H9 (cell line): Measurements from ENCODE around the gene UVRAG. TPM values are rescaled to one million over a fixed set of nuclear protein-coding genes. Genes with fewer than 3 reads are reported as not detected.
A peak's percentile ranks its signal among the peaks of the same experiment; 100 is the strongest.

Source experiments
- DNase-seq: peaks from one replicate; pipeline ENCODE4 v3.0.0-alpha.2; 2017
- H2AFZ ChIP-seq: one replicate; pipeline ENCODE4 v1.6.1; 2013; ENCODE audit warnings: mild to moderate bottlenecking, low read length, control low read depth, moderate library complexity
- H2AK5ac ChIP-seq: 2 replicates; pipeline ENCODE4 v1.6.1; 2013; ENCODE audit warnings: low read length, control low read depth, mixed read lengths; ENCODE audit not compliant: insufficient read length
- H2BK120ac ChIP-seq: one replicate; pipeline ENCODE4 v1.6.1; 2013; ENCODE audit warnings: low read depth, mild to moderate bottlenecking, low read length, control low read depth, inconsistent platforms; ENCODE audit not compliant: poor library complexity, severe bottlenecking
- H2BK12ac ChIP-seq: 2 replicates; pipeline ENCODE4 v1.6.1; 2013; ENCODE audit warnings: low read length, control low read depth, mixed read lengths, low read depth; ENCODE audit not compliant: insufficient read length
- H2BK15ac ChIP-seq: 2 replicates; pipeline ENCODE4 v1.6.1; 2013; ENCODE audit warnings: low read depth, low read length, control low read depth
- H2BK20ac ChIP-seq: one replicate; pipeline ENCODE4 v1.6.1; 2013; ENCODE audit warnings: low read depth, mild to moderate bottlenecking, low read length, control low read depth, inconsistent platforms; ENCODE audit not compliant: poor library complexity, severe bottlenecking
- H2BK5ac ChIP-seq: 2 replicates; pipeline ENCODE4 v1.6.1; 2013; ENCODE audit warnings: low read length, control low read depth, mixed read lengths; ENCODE audit not compliant: insufficient read length
- H3K14ac ChIP-seq: 2 replicates; pipeline ENCODE4 v1.6.1; 2013; ENCODE audit warnings: low read length, control low read depth; ENCODE audit not compliant: insufficient read depth
- H3K18ac ChIP-seq: 2 replicates; pipeline ENCODE4 v1.6.1; 2013; ENCODE audit warnings: low read depth, mild to moderate bottlenecking, mixed read lengths, low read length, control low read depth; ENCODE audit not compliant: insufficient read length
- H3K23ac ChIP-seq: 2 replicates; pipeline ENCODE4 v1.6.1; 2013; ENCODE audit warnings: low read length, control low read depth, mixed read lengths, low read depth; ENCODE audit not compliant: insufficient read length
- H3K23me2 ChIP-seq: 2 replicates; pipeline ENCODE4 v1.6.1; 2013; ENCODE audit warnings: low read depth, mild to moderate bottlenecking, mixed read lengths, low read length, control low read depth; ENCODE audit not compliant: insufficient read length, poor library complexity, severe bottlenecking
- H3K27ac ChIP-seq: 2 replicates; pipeline ENCODE4 v1.5.1; 2013; ENCODE audit warnings: low read length, control low read depth, mixed read lengths, low read depth; ENCODE audit not compliant: insufficient read length
- H3K27me3 ChIP-seq: 2 replicates; pipeline ENCODE4 v1.6.1; 2013; ENCODE audit warnings: low read length, control low read depth, inconsistent platforms; ENCODE audit not compliant: insufficient read depth
- H3K4ac ChIP-seq: 2 replicates; pipeline ENCODE4 v1.6.1; 2013; ENCODE audit warnings: low read depth, mild to moderate bottlenecking, control low read depth, inconsistent platforms, low read length, moderate library complexity
- H3K4me1 ChIP-seq: 2 replicates; pipeline ENCODE4 v1.6.1; 2013; ENCODE audit warnings: low read length, control low read depth, inconsistent platforms; ENCODE audit not compliant: insufficient read depth
- H3K4me2 ChIP-seq: 2 replicates; pipeline ENCODE4 v1.6.1; 2013; ENCODE audit warnings: low read length, control low read depth, mixed read lengths; ENCODE audit not compliant: insufficient read length, insufficient read depth
- H3K56ac ChIP-seq: 2 replicates; pipeline ENCODE4 v1.6.1; 2013; ENCODE audit warnings: low read depth, mild to moderate bottlenecking, mixed read lengths, low read length, control low read depth; ENCODE audit not compliant: insufficient read length
- H3K79me1 ChIP-seq: 2 replicates; pipeline ENCODE4 v1.6.1; 2013; ENCODE audit warnings: low read depth, mild to moderate bottlenecking, moderate library complexity, low read length, control low read depth, inconsistent platforms; ENCODE audit not compliant: insufficient read depth, poor library complexity, severe bottlenecking
- H3K79me2 ChIP-seq: 2 replicates; pipeline ENCODE4 v1.6.1; 2013; ENCODE audit warnings: low read length, control low read depth, inconsistent platforms; ENCODE audit not compliant: insufficient read depth
- H3K9ac ChIP-seq: 2 replicates; pipeline ENCODE4 v1.6.1; 2013; ENCODE audit warnings: low read length, control low read depth, mixed read lengths; ENCODE audit not compliant: insufficient read length; ENCODE audit errors: extremely low read depth
- H3K9me3 ChIP-seq: one replicate; pipeline ENCODE4 v1.6.1; 2013; ENCODE audit warnings: low read depth, low read length, inconsistent platforms; ENCODE audit not compliant: control insufficient read depth
- H3T11ph ChIP-seq: one replicate; pipeline ENCODE4 v1.6.1; 2013; ENCODE audit warnings: mild to moderate bottlenecking, low read length, control low read depth, inconsistent platforms
- H4K20me1 ChIP-seq: one replicate; pipeline ENCODE4 v1.6.1; 2013; ENCODE audit not compliant: control insufficient read depth, insufficient read length, insufficient read depth
- H4K5ac ChIP-seq: 2 replicates; pipeline ENCODE4 v1.6.1; 2013; ENCODE audit warnings: low read depth, mild to moderate bottlenecking, mixed read lengths, low read length, control low read depth; ENCODE audit not compliant: insufficient read length
- H4K8ac ChIP-seq: replicated peaks from 2 replicates; pipeline ENCODE4 v1.6.1; 2013; ENCODE audit warnings: low read length, control low read depth, mixed read lengths, low read depth; ENCODE audit not compliant: insufficient read length
- H4K91ac ChIP-seq: 2 replicates; pipeline ENCODE4 v1.6.1; 2013; ENCODE audit warnings: low read depth, mild to moderate bottlenecking, moderate library complexity, mixed read lengths, low read length, control low read depth; ENCODE audit not compliant: insufficient read length
- H3K27ac Mint-ChIP-seq, 3 experiments: 2 replicates in 2 of 3; 3 replicates in 1 of 3; pipeline ENCODE4 v1.8.0; 2020 to 2021; ENCODE audit warnings: mixed read lengths in 3 of 3, mild to moderate bottlenecking in 1 of 3, moderate library complexity in 1 of 3
- H3K27me3 Mint-ChIP-seq: 2 replicates; pipeline ENCODE4 v1.8.0; 2021; ENCODE audit warnings: low read depth, mild to moderate bottlenecking, moderate library complexity, mixed read lengths
- H3K36me3 Mint-ChIP-seq, 3 experiments: 2 replicates in 2 of 3; 3 replicates in 1 of 3; pipeline ENCODE4 v1.8.0; 2020 to 2021; ENCODE audit warnings: low read depth in 3 of 3, mixed read lengths in 3 of 3; ENCODE audit not compliant: insufficient read depth in 1 of 3
- H3K4me1 Mint-ChIP-seq, 2 experiments: 2 replicates each; pipeline ENCODE4 v1.8.0; 2020; ENCODE audit warnings: mixed read lengths in 2 of 2
- H3K4me3 Mint-ChIP-seq, 2 experiments: 2 replicates in 1 of 2; 3 replicates in 1 of 2; pipeline ENCODE4 v1.8.0; 2020 to 2021; ENCODE audit warnings: mild to moderate bottlenecking in 2 of 2, mixed read lengths in 2 of 2, moderate library complexity in 1 of 2
- H3K9me3 Mint-ChIP-seq, 2 experiments: 2 replicates in 1 of 2; 3 replicates in 1 of 2; pipeline ENCODE4 v1.8.0; 2020; ENCODE audit warnings: mild to moderate bottlenecking in 2 of 2, mixed read lengths in 2 of 2, moderate library complexity in 1 of 2
- WGBS: extraction: QIAGEN DNeasy Blood & Tissue Kit; methylation state at CpG from one replicate; pipeline ENCODE4 v1.1.7; 2013; ENCODE audit warnings: missing lambda C conversion rate, low lambda C conversion rate, mixed read lengths; ENCODE audit not compliant: insufficient read length; ENCODE audit errors: extremely low coverage; 5-methylcytosine and 5-hydroxymethylcytosine counted together
- total RNA-seq: library from RNA; stranded (reverse); gene quantifications from 2 replicates; pipeline ENCODE4 v1.2.1, GENCODE V29; 2021
- TF ChIP-seq, protein P1 (sequence below): fragments of 200-600 bp; sonication (generic); conservative IDR thresholded peaks from 3 replicates; pipeline ENCODE4 v1.8.0; 2021; ENCODE audit warnings: antibody characterized with exemption, mild to moderate bottlenecking

Gene UVRAG
- total RNA-seq, 1 experiment from 2014 or later: 18.5 TPM

DNA sequence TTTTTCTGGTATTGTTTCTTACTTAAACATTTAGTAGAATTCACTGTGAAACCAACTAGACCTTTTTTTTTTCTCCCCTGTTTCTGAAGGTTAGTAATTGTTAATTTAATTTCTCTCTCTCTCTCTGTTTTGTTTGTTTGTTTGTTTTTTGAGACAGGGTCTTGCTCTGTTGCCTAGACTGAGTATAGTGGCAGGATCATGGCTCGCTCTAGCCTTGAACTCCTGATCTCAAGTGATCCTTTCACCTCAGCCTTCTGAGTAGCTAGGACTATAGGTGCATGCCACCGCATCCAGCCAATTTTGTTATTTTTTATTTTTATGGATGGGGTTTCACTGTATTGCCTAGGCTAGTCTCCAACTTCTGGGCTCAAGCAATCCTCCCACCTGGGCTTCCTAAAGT lies 165.0 kb downstream of the UVRAG start:
- Histone ChIP-seq H4K91ac (no peak overlapping the region), H2AK5ac (no peak overlapping the region), H2BK20ac (no peak overlapping the region), H3K23me2 (no peaks in the 10 kb centered on the region), H3K4ac (no peak overlapping the region; the same call in 1 of the 2 replicates), H3K9me3 (no peaks in the 10 kb centered on the region), H3K79me2 (peaks cover 7% of the 10 kb centered on the region; the same call in 1 of the 2 replicates), H3K9ac (peak overlapping the region; percentile 96), H3K56ac (no peak overlapping the region), H3K4me2 (peak overlapping the region; percentile 71), H4K8ac (no peak overlapping the region), H3K23ac (no peak overlapping the region), H2AFZ (no peak overlapping the region), H3K27ac (no peak overlapping the region), H4K20me1 (no peaks in the 10 kb centered on the region), H2BK5ac (peak overlapping the region; percentile 86), H3K4me1 (no peaks in the 10 kb centered on the region; the same call in 1 of the 2 replicates), H2BK15ac (no peak overlapping the region), H3K79me1 (peaks cover 2% of the 10 kb centered on the region), H2BK12ac (no peak overlapping the region), H3K27me3 (no peaks in the 10 kb centered on the region), H2BK120ac (no peak overlapping the region), H3K14ac (peak overlapping the region; percentile 80; the same call in 1 of the 2 replicates), H4K5ac (no peak overlapping the region), H3K18ac (no peak overlapping the region), H3T11ph (peak overlapping the region; percentile 67)
- Mint-ChIP-seq H3K4me1 (peaks cover 19 to 30% of the 10 kb centered on the region in 2 experiments), H3K27me3 (peaks cover 11% of the 10 kb centered on the region), H3K36me3 (peaks cover 6 to 24% (median 18%) of the 10 kb centered on the region in 3 experiments; a peak in 6 of 7 replicates), H3K27ac (peak overlapping the region; percentile 39 to 99 (median 98); a peak in 6 of 7 replicates), H3K4me3 (peak overlapping the region; percentile 82 to 93), H3K9me3 (peaks cover 0 to 6% of the 10 kb centered on the region in 2 experiments; a peak in 2 of 5 replicates)
- no CpG with 5 or more reads among the region's 2 CpGs for WGBS
- DNase-seq: no peak
- TF ChIP-seq, protein P1, sequence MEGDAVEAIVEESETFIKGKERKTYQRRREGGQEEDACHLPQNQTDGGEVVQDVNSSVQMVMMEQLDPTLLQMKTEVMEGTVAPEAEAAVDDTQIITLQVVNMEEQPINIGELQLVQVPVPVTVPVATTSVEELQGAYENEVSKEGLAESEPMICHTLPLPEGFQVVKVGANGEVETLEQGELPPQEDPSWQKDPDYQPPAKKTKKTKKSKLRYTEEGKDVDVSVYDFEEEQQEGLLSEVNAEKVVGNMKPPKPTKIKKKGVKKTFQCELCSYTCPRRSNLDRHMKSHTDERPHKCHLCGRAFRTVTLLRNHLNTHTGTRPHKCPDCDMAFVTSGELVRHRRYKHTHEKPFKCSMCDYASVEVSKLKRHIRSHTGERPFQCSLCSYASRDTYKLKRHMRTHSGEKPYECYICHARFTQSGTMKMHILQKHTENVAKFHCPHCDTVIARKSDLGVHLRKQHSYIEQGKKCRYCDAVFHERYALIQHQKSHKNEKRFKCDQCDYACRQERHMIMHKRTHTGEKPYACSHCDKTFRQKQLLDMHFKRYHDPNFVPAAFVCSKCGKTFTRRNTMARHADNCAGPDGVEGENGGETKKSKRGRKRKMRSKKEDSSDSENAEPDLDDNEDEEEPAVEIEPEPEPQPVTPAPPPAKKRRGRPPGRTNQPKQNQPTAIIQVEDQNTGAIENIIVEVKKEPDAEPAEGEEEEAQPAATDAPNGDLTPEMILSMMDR: no peak
